Measurements from ENCODE around the gene CACNA1S.

- TF ChIP-seq CTCF (conservative IDR thresholded peaks at IDR 0.05; ENCODE audit: low read length) (no peak), EZH2phosphoT487 (IDR thresholded peaks at IDR 0.05; ENCODE audit: borderline replicate concordance, low read depth, low read length) (no peak)
Measured at GRCh38 chr1:201136355-201137023, 24.3 kb upstream of the CACNA1S start.
